Measurements from ENCODE around the gene PSMD13.

DNA sequence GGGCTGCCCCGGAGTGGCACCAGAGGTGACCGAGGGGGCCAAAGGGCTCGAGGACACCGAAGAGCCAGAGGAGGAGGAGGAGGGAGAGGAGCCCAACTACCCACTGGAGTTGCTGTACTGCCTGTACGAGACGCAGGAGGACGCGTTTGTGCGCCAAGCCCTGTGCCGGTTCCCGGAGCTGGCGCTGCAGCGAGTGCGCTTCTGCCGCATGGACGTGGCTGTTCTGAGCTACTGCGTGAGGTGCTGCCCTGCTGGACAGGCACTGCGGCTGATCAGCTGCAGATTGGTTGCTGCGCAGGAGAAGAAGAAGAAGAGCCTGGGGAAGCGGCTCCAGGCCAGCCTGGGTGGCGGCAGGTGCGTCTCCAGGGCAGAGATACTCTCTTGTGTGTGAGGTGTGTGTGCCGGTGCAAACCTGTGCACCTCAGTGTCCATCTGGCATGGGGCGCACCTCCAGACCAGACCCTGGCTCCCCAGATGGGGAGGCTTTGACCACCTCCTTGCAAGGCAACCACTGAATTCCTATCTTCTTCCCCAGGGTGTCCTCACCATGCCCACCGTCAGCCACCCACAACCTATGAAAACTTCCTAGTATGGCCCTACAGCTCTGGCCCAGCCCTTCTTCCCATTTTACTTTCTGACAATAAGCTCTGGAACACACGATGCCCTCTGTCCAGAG lies 44.8 kb downstream of the PSMD13 start:
- TF ChIP-seq ARNTL (CRISPR knock-in tag; IDR thresholded peaks at IDR 0.05; ENCODE audit: borderline replicate concordance, low read depth) (no peak), ZFP3 (CRISPR knock-in tag; IDR thresholded peaks at IDR 0.05) (no peak), ISL1 (CRISPR knock-in tag; IDR thresholded peaks at IDR 0.05) (no peak)

All from SK-N-SH treated with all-trans-retinoic acid at 6 μM for 48 hours (cell line).